OCI-LY7 (cell line): Measurements from ENCODE around the gene STX12. TPM values are rescaled to one million over a fixed set of nuclear protein-coding genes. Genes with fewer than 3 reads are reported as not detected.

ENCODE experiments used
- BruUV-seq: library from RNA; stranded (reverse); fragments of 400-500 nt; replicated peaks from 2 replicates; lab custom pipeline; 2021; lab: Mats Ljungman, UMichigan
- CTCF ChIA-PET: fragments of 300-600 bp; sonication (Branson Sonifier 250); formaldehyde crosslinking; loops from one replicate; lab custom pipeline; 2022; ENCODE audit warnings: antibody characterized with exemption; ENCODE audit not compliant: unreplicated experiment; lab: Charles Lee
- POLR2A ChIA-PET: fragments of 300-600 bp; sonication (Branson Sonifier 250); formaldehyde crosslinking; loops from one replicate; lab custom pipeline; 2022; ENCODE audit warnings: antibody characterized with exemption; lab: Charles Lee
- DNase-seq: peaks from one replicate; pipeline ENCODE4 v3.0.0-alpha.2; 2015; ENCODE audit warnings: low spot score
- H2AFZ ChIP-seq: fragments of 200-600 bp; sonication (generic), shearing (Covaris generic); 2 replicates; pipeline ENCODE4 v1.6.1; 2014; ENCODE audit warnings: mild to moderate bottlenecking, antibody characterized with exemption, low read length, moderate library complexity
- H3K27ac ChIP-seq: fragments of 200-600 bp; sonication (generic); 2 replicates; pipeline ENCODE4 v1.5.1; 2014; ENCODE audit warnings: mixed run types, low read depth, mild to moderate bottlenecking, moderate library complexity, low read length, inconsistent platforms; ENCODE audit not compliant: poor library complexity, severe bottlenecking
- H3K36me3 ChIP-seq: fragments of 200-600 bp; sonication (generic); 2 replicates; pipeline ENCODE4 v1.6.1; 2014; ENCODE audit warnings: mild to moderate bottlenecking, antibody characterized with exemption, low read length, moderate library complexity, mixed read lengths; ENCODE audit not compliant: insufficient read depth
- H3K4me1 ChIP-seq: fragments of 200-600 bp; sonication (generic); 2 replicates; pipeline ENCODE4 v1.5.1; 2014; ENCODE audit warnings: mild to moderate bottlenecking, low read length; ENCODE audit not compliant: insufficient read depth, poor library complexity, severe bottlenecking
- H3K4me2 ChIP-seq: fragments of 200-600 bp; sonication (generic); 2 replicates; pipeline ENCODE4 v1.6.1; 2014; ENCODE audit warnings: mild to moderate bottlenecking, low read length
- H3K4me3 ChIP-seq: fragments of 200-600 bp; sonication (generic); 2 replicates; pipeline ENCODE4 v1.5.1; 2014; ENCODE audit warnings: mild to moderate bottlenecking, low read depth, low read length; ENCODE audit not compliant: poor library complexity, severe bottlenecking
- H3K79me2 ChIP-seq: fragments of 200-600 bp; sonication (generic); 2 replicates; pipeline ENCODE4 v1.6.1; 2016; ENCODE audit warnings: low read depth, mild to moderate bottlenecking, low read length, moderate library complexity, mixed read lengths; ENCODE audit not compliant: insufficient read depth
- H3K9me2 ChIP-seq: fragments of 200-600 bp; sonication (generic); 2 replicates; pipeline ENCODE4 v1.6.1; 2016; ENCODE audit warnings: mild to moderate bottlenecking, low read length, mixed read lengths; ENCODE audit not compliant: insufficient read depth
- H3K9me3 ChIP-seq: fragments of 200-600 bp; sonication (generic); 2 replicates; pipeline ENCODE4 v1.6.1; 2014; ENCODE audit warnings: mild to moderate bottlenecking, mixed run types, low read length, mixed read lengths
- H4K20me1 ChIP-seq: fragments of 200-600 bp; sonication (generic); 2 replicates; pipeline ENCODE4 v1.6.1; 2014; ENCODE audit warnings: mild to moderate bottlenecking, antibody characterized with exemption, low read length, moderate library complexity, mixed read lengths; ENCODE audit not compliant: insufficient read depth
- CTCF ChIP-seq: fragments of 200-600 bp; sonication (generic); conservative IDR thresholded peaks from 2 replicates; pipeline ENCODE4 v1.5.1; 2014; ENCODE audit warnings: mild to moderate bottlenecking, antibody characterized with exemption, low read length, moderate library complexity, mixed read lengths
- EZH2phosphoT487 ChIP-seq: fragments of 200-600 bp; sonication (generic); IDR thresholded peaks from 2 replicates; pipeline ENCODE4 v1.6.1; 2018; ENCODE audit warnings: low read depth, borderline replicate concordance, mild to moderate bottlenecking, mixed run types, antibody characterized with exemption, low read length, moderate library complexity, mixed read lengths
- intact Hi-C: fragments of 100-400 bp; cut with micrococcal nuclease; formaldehyde crosslinking; loops from one replicate; pipeline ENCODE4 v1.10.0; 2022; ENCODE audit not compliant: unreplicated experiment
- total RNA-seq, 2 experiments: library from RNA; depleted of rRNA in 1 of 2; stranded (reverse); fragments of >200 nt in 1 of 2; shearing (Covaris generic) in 1 of 2; gene quantifications; 2 replicates each; pipeline ENCODE4 v1.2.3, GENCODE V29; 2014 to 2022

The STX12 gene
- total RNA-seq, 2 experiments from 2014 or later = 17.2 to 30.1 TPM

GRCh38 chr1:27809883-27810282, 36.9 kb downstream of the STX12 start:
- H3K36me3 ChIP-seq = peaks cover 34% of the 10 kb centered on the region
- DNase-seq = no peak
- intact Hi-C loops = no loop called here
- no peaks in the 10 kb centered on the region for H4K20me1 ChIP-seq
- BruUV-seq = no TSS peak
- H3K4me2 ChIP-seq = no peak overlapping the region
- ChIA-PET POLR2A (interaction anchor here (0.6 kb wide), 1 partner anchor 206 kb away, joined by 6 read pairs; the partner anchor contains the start of gene AHDC1), CTCF (no interaction called here)
- no peak overlapping the region for H3K27ac ChIP-seq
- no peaks in the 10 kb centered on the region for H3K79me2 ChIP-seq
- no peaks in the 10 kb centered on the region for H3K9me3 ChIP-seq
- H2AFZ ChIP-seq = no peak overlapping the region
- H3K4me1 ChIP-seq = no peaks in the 10 kb centered on the region
- H3K4me3 ChIP-seq = no peak overlapping the region
- TF ChIP-seq EZH2phosphoT487 = no peak
- TF ChIP-seq CTCF = no peak
- no peaks in the 10 kb centered on the region for H3K9me2 ChIP-seq

GRCh38 chr1:27811741-27812500, 38.9 kb downstream of the STX12 start:
- no peak overlapping the region for H2AFZ ChIP-seq
- TF ChIP-seq CTCF (no peak), EZH2phosphoT487 (no peak)
- DNase-seq = no peak
- no peak overlapping the region for H3K4me2 ChIP-seq
- no peak overlapping the region for H3K4me3 ChIP-seq
- no peak overlapping the region for H3K27ac ChIP-seq
- CTCF ChIA-PET = no interaction called here
- no TSS peak for BruUV-seq
- H4K20me1 ChIP-seq = no peaks in the 10 kb centered on the region
- H3K36me3 ChIP-seq = peaks cover 20% of the 10 kb centered on the region; the same call in 1 of the 2 replicates
- no peaks in the 10 kb centered on the region for H3K9me3 ChIP-seq
- no peaks in the 10 kb centered on the region for H3K9me2 ChIP-seq
- no peaks in the 10 kb centered on the region for H3K4me1 ChIP-seq
- intact Hi-C loops = no loop called here
- POLR2A ChIA-PET = interaction anchor here (0.6 kb wide), 1 partner anchor 45 kb away, joined by 3 read pairs; no protein-coding TSS in a partner anchor
- no peaks in the 10 kb centered on the region for H3K79me2 ChIP-seq
